Measurements from ENCODE around the gene H2AZ2.
"Not testable (repeated sequence)": the region's sequence is repeated elsewhere in the genome, so short reads cannot be mapped to it uniquely, and the experiment has no call there.

Gene H2AZ2

DNA sequence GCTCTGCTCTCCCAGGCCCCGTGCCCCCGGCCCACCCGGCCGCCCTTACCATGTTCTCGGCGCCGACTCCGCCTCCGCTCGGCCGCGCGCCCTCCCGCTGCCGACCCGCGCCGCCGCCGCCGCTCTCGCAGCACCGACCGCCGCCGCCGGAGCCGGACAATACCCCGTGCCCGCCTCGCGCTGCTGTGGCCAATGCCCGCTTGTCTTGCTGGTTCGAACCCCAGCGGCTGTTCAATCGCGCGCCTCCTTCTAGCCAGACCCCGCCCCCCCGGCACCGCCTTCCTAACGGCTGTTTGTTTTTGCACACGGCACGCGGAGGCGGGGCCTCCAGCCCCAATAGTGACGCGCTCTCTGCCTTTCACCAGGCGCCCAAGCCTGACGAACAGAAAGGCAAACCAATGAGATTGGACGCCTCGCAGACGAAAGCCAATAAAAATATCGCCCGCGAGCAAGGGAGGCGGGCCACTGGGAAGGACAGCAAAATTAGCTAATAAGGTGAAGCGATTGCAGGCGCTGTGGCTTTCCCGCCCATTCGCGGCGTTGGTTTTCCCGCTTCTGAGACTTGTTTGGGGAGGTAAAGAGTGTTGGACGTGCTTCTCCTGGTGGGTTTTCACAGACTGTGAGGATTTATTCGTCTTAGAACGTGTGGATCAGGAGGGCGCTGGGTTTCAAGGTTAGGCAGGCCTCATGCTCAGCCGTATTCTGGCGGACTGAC lies at the start of gene H2AZ2:
Gene H2AZ2, minus strand, starts transcription at position 168 of the 715 bp plus-strand sequence. Its CDS starts 116 bp downstream, at position 52.
- DNase-seq, result peak; percentile 97

DNA sequence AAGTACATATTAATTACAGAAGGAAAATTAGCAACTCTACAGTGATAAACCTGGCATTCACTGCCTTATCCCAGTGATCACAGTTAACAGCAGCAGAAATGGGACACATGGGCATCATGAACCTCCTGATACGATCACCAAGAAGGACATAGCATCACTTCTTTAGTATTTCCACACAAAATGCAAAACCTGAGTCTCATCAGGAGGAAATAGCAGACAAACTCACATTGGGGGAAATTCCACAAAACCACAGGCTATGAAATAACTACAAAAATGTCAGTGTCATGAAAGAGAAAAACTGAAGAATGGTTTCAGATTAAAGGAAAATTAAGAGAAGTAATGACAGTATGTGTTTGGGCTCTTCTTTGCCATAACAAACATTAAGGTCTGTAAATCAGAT lies 49.4 kb upstream of the H2AZ2 start:
- DNase-seq, result no peak

DNA sequence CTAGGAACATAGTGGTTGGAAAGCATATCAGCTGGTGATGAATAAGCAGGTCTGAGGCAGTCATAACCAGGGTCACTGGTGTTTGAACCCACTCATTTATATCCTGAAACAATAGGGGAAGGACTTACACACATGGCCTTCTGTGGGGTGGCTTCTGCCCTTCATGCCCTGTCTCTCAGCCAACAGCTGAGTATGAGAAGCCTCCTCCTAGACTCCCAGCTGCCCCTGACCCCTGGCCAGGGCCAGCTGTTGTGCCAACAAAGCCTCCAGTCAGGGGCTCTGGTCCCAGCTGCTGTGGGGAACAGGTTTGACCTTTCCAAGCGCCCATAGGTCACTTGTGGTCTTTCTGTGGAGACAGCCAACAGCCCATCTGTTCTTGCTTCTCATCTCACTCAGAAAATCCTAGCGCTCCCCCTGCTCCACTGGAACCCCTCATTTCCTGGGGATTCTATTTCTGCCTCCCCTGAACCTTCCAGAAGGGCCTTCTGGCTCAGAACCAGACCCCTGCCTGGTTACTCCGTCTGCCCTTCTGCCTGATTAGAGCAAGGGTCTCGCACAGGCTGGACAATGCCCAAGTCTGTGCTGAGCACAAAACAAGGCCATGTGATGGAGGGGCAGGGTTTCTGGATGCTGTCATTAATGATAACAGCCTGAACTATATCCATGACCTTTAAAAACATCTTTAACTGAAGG lies 47.1 kb upstream of the H2AZ2 start:
- DNase-seq, result peak; percentile 39 to 67

DNA sequence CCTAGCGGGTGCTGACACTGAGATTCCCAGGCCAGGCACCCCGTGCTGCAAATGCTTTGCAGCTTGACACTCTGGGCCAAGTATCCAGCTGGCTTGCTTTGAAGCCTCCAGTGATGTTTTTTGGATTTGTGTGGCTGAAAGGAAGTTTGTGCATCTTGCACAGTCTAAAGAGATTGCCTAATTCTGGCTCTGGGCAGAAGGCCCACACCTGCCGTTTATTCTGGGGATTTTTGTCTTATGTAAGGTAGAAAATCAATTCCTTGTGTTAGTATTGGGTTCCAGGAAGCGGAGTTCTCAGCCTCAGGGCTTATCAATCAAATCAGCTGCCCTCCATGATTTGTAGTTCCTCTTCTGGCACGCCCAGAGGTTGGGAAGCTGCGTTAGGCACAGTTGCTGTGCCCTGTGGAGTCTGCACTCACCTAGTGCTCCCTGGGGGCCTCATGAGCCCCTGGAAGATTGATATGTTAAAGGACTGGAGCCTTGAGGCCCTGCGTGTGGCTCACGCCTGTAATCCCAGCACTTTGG lies 45.9 kb upstream of the H2AZ2 start:
- no peak for DNase-seq

DNA sequence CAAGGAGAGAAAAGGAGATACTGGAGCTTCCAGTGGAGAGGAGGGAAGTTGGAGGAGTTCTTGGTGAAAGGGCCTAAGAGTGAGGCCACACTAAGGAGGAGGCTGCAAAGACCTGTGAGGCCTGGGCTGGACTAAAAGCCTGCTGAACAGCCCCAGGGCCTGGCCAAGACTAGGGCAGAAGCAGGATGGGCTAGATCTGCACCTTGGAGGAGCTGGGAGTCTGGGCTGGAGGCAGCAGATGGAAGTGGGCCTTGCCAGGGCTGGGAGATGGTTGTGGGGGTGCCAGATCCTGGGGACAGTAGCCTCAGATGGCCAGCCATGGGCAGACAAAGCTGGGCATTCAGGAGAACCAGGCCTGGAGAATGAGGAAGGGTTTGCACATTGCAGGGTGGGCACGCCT lies 43.9 kb upstream of the H2AZ2 start:
- peak in 1 of 2 experiments; percentile 31 for DNase-seq

DNA sequence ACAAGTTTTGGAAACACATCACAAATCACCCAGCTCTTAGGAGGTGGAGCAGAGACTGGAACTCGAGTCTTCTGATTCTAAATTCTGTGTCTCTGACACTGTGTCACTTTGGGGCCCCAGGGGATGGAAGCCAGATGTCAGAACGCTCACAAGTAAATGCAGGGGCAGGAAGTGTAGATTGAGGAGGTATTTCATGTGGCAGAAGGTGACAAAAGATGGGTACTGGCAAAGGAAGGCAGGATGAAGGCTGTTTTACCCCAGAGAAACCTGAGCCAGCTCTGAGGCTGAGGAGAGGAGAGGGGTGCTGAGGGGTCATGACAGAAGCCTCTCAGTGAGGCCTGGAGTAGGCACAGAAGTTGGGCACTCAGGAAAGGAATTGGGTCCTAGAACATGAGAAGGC lies 43.5 kb upstream of the H2AZ2 start:
- no peak for DNase-seq

DNA sequence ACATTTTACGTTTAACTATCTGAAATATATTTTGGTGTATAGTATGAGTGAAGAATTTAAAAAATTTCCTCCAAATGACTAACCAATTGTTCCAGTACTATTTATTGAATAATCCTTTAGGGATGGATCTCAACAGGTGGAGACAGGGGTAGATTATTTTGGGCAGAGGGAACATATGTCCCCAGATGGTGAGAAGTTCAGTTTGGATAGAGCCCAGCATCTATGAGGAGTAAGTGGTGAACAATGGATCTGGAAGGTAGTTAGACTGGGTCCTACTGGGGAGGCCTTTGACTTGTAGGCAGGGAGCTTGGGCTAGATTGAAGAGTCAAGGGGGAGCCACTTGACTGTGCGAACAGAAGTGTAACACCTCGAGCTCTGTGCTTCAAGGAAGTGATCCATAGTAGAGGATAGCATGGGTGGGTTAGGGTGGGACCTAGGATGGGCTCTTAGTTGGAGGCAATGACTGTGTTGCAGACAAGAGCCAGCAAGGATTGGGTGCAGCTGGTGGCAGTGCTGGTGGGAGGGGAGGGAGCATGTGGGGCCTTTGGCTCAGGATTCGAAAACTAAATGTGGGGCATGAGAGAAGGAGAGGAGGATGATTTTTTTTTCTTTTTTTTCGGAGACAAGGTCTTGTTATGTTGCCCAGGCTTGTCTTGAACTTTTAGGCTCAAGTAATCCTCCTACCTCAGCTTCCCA lies 41.3 kb upstream of the H2AZ2 start:
- DNase-seq, result no peak

DNA sequence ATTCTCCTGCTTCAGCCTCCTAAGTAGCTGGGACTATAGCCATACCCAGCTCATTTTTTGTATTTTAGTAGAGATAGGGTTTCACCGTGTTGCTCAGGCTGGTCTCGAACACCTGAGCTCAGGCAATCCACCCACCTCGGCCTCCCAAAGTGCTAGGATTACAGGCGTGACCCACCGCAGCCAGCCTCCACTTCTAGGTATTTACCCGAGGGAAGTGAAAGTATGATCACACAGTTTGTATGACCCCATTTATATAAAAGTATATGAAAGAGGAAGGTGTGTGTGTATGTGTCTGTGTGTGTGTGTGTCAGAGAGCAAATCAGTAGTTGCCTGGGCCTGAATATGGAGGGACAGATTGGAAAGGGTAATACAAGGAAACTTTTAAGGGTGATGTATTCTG lies 39.4 kb upstream of the H2AZ2 start:
- DNase-seq, result no peak

DNA sequence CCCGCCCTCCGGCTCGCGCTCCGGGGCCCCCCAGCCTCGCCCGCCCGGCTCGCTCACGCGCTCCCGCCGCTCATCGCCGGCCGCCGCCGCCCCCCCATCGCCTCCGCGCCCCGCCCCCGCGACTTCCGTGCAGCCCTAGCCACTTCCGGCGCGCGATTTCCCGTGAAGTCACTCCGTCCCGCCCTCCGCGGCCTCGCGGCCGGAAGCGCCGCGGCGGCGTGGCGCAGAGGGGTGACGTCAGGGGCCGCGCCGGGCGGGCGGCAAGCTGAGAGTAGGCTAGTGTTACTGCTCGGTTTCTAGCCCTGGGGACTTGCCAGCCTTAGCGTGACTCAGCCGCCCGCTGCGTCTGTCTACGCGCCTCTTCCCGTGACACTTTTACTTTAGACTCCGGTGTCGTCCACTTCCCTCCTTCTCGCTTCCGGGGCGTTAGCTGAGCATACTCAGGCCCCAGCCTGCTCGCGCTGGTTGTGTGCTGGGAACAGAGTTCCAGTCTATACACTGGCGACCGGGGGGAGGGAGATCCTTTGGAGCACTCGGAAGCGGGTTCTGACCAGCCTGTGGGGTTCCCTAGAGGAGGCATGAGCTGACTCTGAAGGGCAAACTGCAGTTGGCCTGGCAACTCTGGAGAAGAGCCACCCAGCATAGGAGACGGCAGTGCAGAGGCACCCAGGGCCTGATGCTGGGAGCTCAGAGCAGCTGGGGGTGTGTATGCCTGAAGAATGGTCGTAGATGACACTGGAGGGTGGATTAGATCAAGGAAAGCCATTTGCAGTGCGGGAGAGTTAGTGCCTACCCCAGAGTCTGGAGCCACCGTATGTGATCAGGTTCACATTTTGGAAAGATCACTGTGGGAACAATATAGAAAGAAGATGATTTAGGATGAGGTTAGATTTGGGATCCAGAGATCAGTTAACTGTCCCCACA lies 37.8 kb upstream of the H2AZ2 start, which contains the start of gene PURB:
Gene PURB, minus strand, starts transcription at position 137 of the 924 bp plus-strand sequence. CDS start 182 bp downstream, outside the sequence.
- peak in 1 of 2 experiments; percentile 58 for DNase-seq

DNA sequence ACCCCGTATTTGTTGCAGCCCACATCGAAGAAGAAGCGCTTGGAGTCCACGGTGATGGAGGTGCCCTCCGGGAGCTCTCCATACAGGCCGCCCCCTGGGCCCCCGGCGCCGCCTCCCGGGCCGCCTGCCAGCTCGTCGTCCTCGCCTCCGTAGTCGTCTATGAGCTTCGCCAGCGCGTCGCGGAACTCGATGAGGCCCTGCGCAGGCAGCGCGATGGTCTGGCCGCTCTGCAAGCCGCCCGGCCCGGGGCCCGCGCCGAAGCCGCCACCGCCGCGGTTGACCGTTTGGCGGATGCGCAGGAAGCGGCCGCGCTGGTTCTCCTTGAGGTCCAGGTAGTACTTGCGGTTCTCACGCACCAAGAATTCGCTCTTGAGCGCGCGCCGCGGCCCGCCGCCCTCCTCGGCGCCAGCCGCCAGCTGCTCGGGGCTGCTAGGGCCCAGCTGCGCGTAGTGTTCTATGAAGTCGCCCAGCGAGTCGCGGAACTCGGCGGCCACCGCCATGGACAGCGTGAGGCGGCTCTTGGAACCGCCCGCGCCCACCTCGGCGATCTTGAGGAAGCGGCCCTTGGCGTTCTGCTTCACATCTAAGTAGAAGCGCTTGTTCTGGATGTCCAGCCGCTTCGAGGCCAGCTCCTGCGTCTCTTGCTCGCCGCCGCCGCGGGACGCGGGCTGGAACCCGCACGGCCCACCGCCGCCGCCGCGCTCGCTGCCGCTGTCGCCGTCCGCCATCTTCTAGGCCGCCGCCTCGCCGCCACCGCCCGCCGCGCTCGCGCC lies 36.9 kb upstream of the H2AZ2 start:
- no peak for DNase-seq

DNA sequence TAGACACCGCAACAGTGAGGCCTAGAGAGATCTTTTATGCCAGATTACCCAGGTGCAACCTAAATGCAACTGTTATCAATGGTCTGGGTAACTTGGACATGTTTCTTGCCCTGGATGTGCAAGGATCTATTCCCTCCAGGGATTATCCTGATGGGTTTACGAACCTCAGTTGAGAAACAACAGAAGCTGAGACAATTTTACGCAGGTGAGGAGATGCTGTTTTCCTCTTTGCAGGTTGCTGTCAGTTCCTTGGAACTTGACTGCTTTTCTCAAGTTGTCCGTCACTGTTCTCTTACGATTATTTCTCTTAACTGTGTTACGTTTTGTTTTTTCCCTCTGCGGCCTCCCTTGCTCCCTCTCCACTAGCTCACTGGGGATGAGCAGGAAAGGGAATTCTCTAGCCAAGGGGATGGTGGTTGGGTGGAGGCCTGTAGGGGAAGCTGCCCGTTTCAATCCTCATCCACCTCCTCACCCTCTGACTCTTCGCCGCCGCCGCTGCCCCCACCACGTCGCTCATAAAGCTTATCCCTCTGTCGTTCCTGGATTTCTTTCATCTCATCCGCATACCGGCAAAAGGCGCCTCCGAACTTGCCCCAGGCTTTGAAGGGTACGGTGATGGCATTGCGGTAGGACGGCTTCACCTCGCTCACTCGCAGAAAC lies 36.2 kb upstream of the H2AZ2 start:
- DNase-seq, result no peak

DNA sequence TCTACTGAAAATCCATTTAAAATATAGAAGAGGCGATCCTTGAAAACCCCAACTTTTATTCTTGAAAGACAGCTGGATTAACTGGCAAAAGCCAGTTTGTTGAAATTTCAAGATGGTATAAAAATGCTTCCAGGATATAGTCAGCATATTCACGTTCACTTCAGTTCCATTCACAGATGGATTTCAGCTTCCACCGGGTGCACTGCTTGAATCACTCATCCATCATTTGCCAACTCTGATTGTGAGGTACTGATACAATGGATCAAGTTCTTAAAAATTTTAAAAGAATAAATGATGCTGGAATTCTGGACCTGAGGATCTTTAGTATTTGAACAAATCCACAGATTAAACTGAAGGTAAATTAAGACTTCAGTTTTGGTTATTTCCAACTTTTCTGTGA lies 35.0 kb upstream of the H2AZ2 start:
- DNase-seq, result no peak

DNA sequence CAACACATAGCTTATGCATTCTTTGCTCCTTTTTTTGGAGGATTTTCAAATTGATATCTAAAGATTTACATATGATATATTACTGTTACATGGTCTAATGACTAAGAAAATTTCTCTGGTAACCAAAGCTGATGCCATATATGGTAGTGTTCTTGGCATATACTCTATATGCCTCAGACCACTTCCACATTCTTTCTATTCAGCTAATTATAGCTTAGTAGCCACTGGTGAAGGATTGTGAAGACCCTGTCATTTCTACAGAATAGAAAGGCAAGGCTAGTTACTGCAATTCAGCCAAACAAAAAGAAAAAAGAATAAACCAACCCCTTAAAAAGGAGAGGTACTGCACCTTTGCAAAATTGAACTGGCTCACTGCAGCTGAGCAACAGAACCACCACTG lies 33.7 kb upstream of the H2AZ2 start:
- DNase-seq, result no peak

DNA sequence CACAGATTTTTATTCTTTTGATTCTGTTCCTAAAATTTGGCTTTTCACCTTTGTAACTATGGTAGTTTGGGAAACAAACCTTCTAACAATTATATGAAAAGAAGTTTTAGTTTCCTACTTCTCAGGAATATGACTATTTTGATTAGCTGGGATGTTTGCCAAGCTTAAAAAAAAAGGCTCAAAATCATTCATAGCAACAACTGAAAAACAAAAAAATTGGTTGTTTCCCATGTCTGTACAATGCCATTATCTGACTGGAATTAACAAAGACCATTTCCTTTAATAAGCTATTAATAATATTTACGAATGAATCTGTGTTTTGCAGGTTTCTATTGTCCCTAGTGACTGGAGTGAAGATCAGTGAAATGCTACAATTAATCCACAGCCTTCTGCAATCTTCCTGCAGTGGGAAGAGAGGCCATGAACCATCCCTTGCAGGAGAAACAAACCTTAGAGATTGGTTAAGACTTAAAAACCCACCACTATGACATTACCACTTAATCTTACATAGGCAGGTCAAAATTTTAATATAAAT lies 33.2 kb upstream of the H2AZ2 start:
- no peak for DNase-seq

DNA sequence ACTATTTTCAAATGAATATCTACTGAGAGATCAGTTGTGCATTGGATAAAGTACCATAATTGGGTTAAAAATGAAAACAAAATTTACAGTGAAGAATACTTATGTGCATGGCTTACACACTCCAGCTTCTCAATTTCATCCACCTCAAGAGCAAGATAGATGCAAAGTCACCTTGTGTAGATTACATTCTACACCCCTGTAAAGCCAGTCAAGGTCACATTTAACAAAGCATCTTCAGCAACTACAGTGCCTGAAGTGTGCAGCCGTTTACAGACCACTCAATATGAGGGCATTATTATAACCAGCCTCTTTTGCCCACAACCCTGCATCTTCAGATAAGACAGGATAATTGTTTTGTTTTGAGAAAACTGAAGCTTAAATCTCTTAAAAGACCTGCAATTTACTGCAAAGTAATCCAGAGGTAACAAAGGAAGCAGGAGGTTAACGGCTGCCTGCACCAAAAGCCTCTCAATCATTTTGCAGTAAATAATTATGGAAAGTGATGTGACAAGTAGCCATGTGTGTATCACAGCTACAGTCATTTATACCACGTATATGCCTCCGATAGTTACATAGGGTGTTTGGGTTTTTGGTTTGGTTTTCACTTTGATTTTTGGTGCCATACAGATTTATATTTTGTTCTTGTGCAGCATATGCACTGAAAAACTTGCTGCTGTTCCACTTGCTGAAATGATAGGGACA lies 32.6 kb upstream of the H2AZ2 start:
- no peak for DNase-seq

DNA sequence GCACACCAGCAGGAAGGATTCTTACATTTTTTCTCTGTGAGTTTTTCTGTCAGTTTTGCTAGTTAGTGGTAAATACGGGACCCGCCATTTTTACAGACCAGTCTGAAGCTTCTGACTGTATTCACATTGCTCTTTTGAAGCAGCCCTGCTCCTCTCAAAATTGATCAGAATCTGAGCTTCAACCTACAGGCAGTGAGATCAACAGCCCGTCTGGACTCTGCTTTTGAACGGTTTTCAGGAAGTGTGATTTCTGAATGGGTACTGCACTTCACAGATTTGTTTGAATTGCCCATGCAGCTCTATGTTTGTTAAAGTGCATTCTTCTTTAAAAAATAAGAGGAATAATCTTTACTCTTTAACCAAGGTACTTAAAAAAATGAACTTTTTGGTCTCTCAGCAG lies 28.5 kb upstream of the H2AZ2 start:
- no peak for DNase-seq

DNA sequence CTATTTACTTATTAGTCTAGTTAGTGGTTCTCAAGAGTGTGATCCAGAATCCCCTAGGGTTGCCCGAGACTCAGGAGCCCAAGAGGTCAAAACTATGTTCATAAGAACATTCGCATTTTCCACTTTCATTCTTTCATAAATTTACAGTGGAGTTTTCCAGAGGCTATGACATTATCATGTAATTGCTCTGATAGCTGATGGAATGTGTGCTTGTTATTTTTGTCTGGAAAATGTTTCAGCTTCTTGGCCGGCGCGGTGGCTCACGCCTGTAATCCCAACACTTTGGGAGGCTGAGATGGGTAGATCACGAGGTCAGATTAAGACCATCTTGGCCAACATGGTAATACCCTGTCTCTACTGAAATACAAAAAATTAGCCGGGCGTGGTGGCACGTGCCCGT lies 27.4 kb upstream of the H2AZ2 start:
- no peak for DNase-seq

DNA sequence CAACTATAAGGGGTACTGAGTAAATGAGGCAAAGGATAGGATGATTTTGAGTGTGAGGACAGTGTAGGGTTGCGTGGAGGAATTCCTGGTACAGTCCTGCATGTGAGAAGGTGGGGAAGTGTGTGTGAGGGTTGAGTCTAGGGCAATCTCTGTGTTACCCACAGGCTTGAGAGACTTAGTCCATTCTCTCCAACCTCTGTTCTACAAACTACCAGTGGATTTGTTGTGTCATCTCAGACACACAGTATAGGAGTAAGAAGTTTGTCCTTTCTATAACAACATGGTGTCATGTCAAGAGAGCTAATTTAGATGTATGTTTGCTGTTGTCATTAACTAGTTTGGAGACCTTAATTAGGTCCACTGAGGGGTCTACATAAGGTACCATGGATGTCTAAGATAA lies 24.9 kb upstream of the H2AZ2 start:
- DNase-seq, result no peak

DNA sequence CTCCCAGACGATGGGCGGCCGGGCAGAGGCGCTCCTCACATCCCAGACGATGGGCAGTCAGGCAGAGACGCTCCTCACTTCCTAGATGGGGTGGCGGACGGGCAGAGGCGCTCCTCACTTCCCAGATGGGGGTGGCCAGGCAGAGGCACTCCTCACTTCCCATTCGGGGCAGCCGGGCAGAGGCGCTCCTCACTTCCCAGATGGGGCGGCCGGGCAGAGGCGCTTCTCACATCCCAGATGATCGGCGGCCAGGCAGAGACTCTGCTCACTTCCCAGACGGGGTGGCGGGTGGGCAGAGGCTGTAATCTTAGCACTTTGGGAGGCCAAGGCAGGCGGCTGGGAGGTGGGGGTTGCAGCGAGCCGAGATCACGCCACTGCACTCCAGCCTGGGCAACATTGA lies 24.0 kb upstream of the H2AZ2 start:
- not testable (repeated sequence) for DNase-seq

DNA sequence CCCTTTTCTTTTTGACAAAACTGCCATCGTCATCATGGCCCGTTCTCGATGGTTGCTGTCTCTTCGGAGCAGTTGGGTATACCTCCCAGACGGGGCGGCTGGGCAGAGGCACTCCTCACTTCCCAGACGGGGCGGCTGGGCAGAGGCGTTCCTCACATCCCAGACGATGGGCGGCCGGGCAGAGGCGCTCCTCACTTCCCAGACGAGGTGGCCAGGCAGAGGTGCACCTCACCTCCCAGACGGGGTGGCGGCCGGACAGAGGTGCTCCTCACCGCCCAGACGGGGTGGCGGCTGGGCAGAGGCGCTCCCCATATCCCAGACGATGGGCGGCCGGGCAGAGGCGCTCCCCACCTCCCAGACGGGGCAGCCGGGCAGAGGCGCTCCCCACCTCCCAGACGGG lies 22.9 kb upstream of the H2AZ2 start:
- not testable (repeated sequence) for DNase-seq
